GM19467 (cell line): Measurements from ENCODE around the gene STKLD1.
"Not testable (repeated sequence)": the region's sequence is repeated elsewhere in the genome, so short reads cannot be mapped to it uniquely, and the experiment has no call there.

Source experiments
- ATAC-seq: cut with Tn5 transposase; IDR thresholded peaks from one replicate; pipeline ENCODE4 v1.9.1; 2021; ENCODE audit warnings: mild to moderate bottlenecking, moderate library complexity; ENCODE audit not compliant: unreplicated experiment

The STKLD1 gene

GRCh38 chr9:133382507-133383141, 6.5 kb downstream of the STKLD1 start:
- no peak for ATAC-seq

GRCh38 chr9:133383438-133383837, 7.3 kb downstream of the STKLD1 start:
- ATAC-seq, result no peak

- ATAC-seq, result no peak
These were observed 8.7 kb downstream of the STKLD1 start for GRCh38 chr9:133384736-133385321.

GRCh38 chr9:133385452-133385851, 9.3 kb downstream of the STKLD1 start:
- no peak for ATAC-seq

GRCh38 chr9:133386338-133386737, 10.2 kb downstream of the STKLD1 start:
- no peak for ATAC-seq

- no peak for ATAC-seq
These were observed 11.5 kb downstream of the STKLD1 start for GRCh38 chr9:133387680-133388079.

- no peak for ATAC-seq
These were observed 12.9 kb downstream of the STKLD1 start for GRCh38 chr9:133389025-133389557.

GRCh38 chr9:133389562-133389961, 13.4 kb downstream of the STKLD1 start:
- no peak for ATAC-seq

GRCh38 chr9:133390713-133391112, 14.5 kb downstream of the STKLD1 start:
- no peak for ATAC-seq

- ATAC-seq, result not testable (repeated sequence)
These were observed 15.3 kb downstream of the STKLD1 start for GRCh38 chr9:133391449-133391848.

GRCh38 chr9:133392308-133392707, 16.1 kb downstream of the STKLD1 start:
- ATAC-seq, result not testable (repeated sequence)

GRCh38 chr9:133393399-133393798, 17.2 kb downstream of the STKLD1 start:
- ATAC-seq, result no peak

- no peak for ATAC-seq
These were observed 18.6 kb downstream of the STKLD1 start for GRCh38 chr9:133394687-133395271.

- no peak for ATAC-seq
These were observed 20.8 kb downstream of the STKLD1 start for GRCh38 chr9:133396952-133397351.

GRCh38 chr9:133397370-133397769, 21.2 kb downstream of the STKLD1 start:
- no peak for ATAC-seq

GRCh38 chr9:133397895-133398294, 21.7 kb downstream of the STKLD1 start:
- ATAC-seq, result no peak

- ATAC-seq, result no peak
These were observed 24.1 kb downstream of the STKLD1 start for GRCh38 chr9:133400292-133400691.

GRCh38 chr9:133401588-133401987, 25.4 kb downstream of the STKLD1 start:
- ATAC-seq, result no peak

GRCh38 chr9:133402689-133403088, 26.5 kb downstream of the STKLD1 start:
- ATAC-seq, result no peak

GRCh38 chr9:133403766-133404453, 27.7 kb downstream of the STKLD1 start:
- no peak for ATAC-seq

GRCh38 chr9:133404454-133405002, 28.4 kb downstream of the STKLD1 start:
- no peak for ATAC-seq
